Urinary bladder (tissue), 4 donors: ENCODE measurements around the gene SIK1. TPM values are rescaled to one million over a fixed set of nuclear protein-coding genes. Genes with fewer than 3 reads are reported as not detected.
"Not testable (repeated sequence)": the region's sequence is repeated elsewhere in the genome, so short reads cannot be mapped to it uniquely, and the experiment has no call there.

Experiments used
- DNase-seq: peaks from one replicate; pipeline ENCODE4 v3.0.0-alpha.2; 2015; ENCODE audit errors: extremely low spot score
- H3K27ac ChIP-seq: one replicate; pipeline ENCODE4 v1.5.1; 2013; ENCODE audit warnings: low read depth, mild to moderate bottlenecking, moderate library complexity
- H3K36me3 ChIP-seq: one replicate; pipeline ENCODE4 v1.6.1; 2013; ENCODE audit warnings: mild to moderate bottlenecking, moderate library complexity; ENCODE audit not compliant: insufficient read depth
- H3K4me1 ChIP-seq: one replicate; pipeline ENCODE4 v1.6.1; 2013; ENCODE audit warnings: mild to moderate bottlenecking, moderate library complexity; ENCODE audit not compliant: insufficient read depth
- H3K4me3 ChIP-seq: one replicate; pipeline ENCODE4 v1.5.1; 2013; ENCODE audit warnings: low read depth, low read length
- WGBS: extraction: QIAGEN DNeasy Blood & Tissue Kit; methylation state at CpG from one replicate; pipeline ENCODE4 v1.1.7; 2013; 5-methylcytosine and 5-hydroxymethylcytosine counted together
- polyA plus RNA-seq: library from polyadenylated mRNA; stranded (reverse); fragments of 200-250 nt; gene quantifications from one replicate; pipeline ENCODE4 v1.2.3, GENCODE V29; 2013
- total RNA-seq: library from RNA; depleted of rRNA; stranded (reverse); fragments of >200 nt; gene quantifications from one replicate; pipeline ENCODE4 v1.2.3, GENCODE V29; 2014
- donor health status: healthy with polysubstance abuse.
- donor health status: healthy.

Gene SIK1
- total and polyA plus RNA-seq, 2 donors = 13.6 to 27.1 TPM

- no CpG with 5 or more reads among the region's 27 CpGs for WGBS
- not testable (repeated sequence) for H3K4me3 ChIP-seq, H3K27ac ChIP-seq, DNase-seq, H3K36me3 ChIP-seq, H3K4me1 ChIP-seq
Observed at GRCh38 chr21:43396788-43397438, 30.0 kb downstream of the SIK1 start.

DNA sequence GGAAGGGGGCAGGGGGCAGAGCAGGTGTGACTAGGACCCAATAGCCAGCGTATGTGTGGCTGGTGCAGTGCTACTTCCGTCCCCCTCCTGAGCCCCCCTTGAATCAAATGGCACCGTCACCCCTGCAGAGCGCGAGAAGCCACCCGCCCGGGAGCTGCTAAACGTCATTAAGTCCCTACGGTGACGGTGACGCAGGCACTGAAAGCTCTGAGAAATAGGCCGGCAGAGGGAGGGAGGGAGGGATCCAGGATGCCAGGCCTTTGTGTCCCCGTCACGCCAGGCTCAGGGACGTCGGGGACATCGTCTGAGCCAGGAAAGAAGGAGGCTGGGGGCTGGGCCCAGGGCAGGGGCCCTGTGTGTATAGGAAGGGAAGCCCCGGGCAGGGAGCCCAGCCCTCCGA is 43.6 kb downstream of the SIK1 start:
- H3K4me3 ChIP-seq, H3K4me1 ChIP-seq, H3K36me3 ChIP-seq, DNase-seq, H3K27ac ChIP-seq: not testable (repeated sequence)
- no CpG with 5 or more reads among the region's 19 CpGs for WGBS

DNA sequence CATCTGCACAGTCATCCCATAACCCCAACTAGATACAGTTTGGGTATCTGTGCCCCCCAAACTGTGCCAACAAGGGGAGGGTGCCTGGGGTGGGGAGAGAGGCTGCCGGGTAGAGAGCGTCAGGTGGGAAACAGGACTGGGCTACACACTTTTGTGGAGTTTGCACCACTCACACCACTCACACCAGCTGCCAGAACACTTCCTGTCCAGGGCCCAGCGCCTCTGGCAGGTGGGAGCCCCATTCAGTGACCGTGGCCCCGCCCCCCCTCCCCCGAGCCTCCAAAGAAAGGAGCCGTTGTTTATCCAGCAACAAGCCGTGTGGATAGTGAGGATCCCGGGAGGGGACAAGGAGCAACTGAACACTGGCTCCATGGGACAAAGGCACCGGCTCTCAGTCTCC is 44.0 kb downstream of the SIK1 start:
- 41% methylated on average over 4 of the region's 10 CpGs for WGBS

DNA sequence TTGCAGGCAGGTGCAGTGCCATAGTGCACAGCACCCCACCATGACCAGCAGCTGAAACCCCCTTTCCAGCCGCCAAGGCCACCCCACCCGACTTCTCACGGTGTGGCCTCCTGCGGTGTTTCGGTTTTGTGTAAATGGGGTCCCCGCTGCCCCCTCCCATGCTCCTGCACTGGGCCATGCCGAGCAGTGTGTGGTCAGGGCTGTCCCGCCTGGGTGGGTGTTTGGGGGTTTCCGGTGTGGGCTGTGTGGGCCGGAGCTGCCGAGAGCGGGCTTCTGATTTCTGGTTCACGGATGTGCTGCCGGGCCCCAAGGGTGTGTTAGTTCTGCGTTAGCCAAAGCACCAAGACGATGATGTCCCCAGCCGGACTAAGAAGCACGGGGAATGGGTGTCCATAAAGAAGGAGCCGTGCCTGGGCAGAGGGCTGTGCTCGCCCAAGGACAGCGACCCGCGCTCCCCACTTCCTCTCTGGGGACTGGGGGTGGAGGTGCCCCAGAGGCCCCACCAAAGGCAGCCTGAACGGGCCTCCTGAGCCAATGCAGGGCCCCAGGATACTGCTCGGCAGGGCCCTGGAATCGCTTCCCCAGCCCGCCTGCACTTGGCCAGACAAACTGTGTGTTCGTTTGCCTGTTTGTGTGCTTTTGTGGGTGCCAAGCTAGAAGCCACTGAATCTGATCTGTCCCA is 45.9 kb downstream of the SIK1 start:
- not testable (repeated sequence) for H3K4me1 ChIP-seq, H3K27ac ChIP-seq, H3K36me3 ChIP-seq, DNase-seq, H3K4me3 ChIP-seq
- WGBS = 92% methylated on average over 5 of the region's 28 CpGs

More for the DNA sequence above, 44.0 kb downstream of the SIK1 start:
- H3K4me3 ChIP-seq, DNase-seq, H3K4me1 ChIP-seq, H3K36me3 ChIP-seq, H3K27ac ChIP-seq: not testable (repeated sequence)

GRCh38 chr21:43380337-43380736 is 46.6 kb downstream of the SIK1 start:
- 82% methylated on average over 4 of the region's 11 CpGs for WGBS
- DNase-seq, H3K36me3 ChIP-seq, H3K27ac ChIP-seq, H3K4me1 ChIP-seq, H3K4me3 ChIP-seq: not testable (repeated sequence)

DNA sequence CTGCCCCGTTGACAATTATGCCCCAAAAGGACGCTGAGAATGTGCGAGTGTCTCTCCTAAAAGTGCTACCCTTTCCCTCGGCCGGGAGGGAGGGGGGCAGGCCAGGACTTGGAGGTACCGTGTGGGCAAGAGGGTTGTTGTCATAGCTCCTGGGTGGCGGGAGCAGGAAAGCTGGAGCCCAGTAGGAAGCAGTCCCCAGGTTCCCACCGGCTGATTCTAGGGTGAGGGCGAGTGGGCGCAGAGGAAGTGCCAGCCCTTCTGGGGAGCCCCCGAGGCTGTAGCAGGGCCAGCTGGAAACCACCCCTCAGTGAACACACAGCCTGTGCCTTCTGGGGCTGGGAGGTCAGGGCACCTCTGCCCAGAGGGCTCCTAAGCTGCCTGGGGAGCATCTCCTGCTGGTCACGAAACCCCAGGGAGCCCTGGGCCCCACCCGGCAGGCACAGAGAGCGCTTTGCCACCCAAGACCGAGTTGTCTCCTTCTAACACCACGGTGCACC is 47.3 kb downstream of the SIK1 start:
- H3K27ac ChIP-seq, H3K4me3 ChIP-seq, H3K4me1 ChIP-seq, H3K36me3 ChIP-seq, DNase-seq: not testable (repeated sequence)
- 76% methylated on average over 4 of the region's 16 CpGs for WGBS

DNA sequence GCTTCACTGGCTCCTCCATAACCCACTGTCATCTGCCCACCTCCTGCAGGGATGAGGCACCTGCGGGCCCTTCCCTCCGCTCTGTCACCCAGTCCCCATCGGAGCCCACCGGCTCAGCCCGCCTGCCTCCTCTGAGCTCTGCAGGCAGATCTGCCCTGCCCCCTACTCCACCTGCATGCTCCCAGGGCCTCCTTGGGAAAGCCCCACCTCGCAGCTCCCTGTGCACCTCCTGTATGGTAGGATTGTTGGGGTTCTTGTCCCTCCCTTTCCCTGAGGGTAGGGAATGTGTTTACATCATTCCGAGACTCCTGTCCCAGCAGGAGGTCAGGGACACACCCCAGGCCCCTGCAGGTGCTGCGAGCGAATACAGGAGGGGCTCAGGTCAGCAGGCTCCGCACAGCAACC is 50.5 kb downstream of the SIK1 start:
- Histone ChIP-seq H3K36me3 (no peaks in the 10 kb centered on the region), H3K4me1 (no peaks in the 10 kb centered on the region), H3K27ac (no peak overlapping the region), H3K4me3 (no peak overlapping the region)
- DNase-seq = no peak
- WGBS = 90% methylated on average over 10 of the region's 10 CpGs

GRCh38 chr21:43375837-43376477 is 51.0 kb downstream of the SIK1 start:
- WGBS = 92% methylated on average over 21 of the region's 21 CpGs
- H3K4me1 ChIP-seq = no peaks in the 10 kb centered on the region
- no peak overlapping the region for H3K27ac ChIP-seq
- H3K36me3 ChIP-seq = no peaks in the 10 kb centered on the region
- H3K4me3 ChIP-seq = no peak overlapping the region
- DNase-seq = no peak

- Histone ChIP-seq H3K4me3 (no peak overlapping the region), H3K27ac (no peak overlapping the region), H3K36me3 (no peaks in the 10 kb centered on the region), H3K4me1 (no peaks in the 10 kb centered on the region)
- WGBS = 89% methylated on average over 17 of the region's 17 CpGs
- no peak for DNase-seq
Observed at GRCh38 chr21:43375006-43375836, 51.7 kb downstream of the SIK1 start.

DNA sequence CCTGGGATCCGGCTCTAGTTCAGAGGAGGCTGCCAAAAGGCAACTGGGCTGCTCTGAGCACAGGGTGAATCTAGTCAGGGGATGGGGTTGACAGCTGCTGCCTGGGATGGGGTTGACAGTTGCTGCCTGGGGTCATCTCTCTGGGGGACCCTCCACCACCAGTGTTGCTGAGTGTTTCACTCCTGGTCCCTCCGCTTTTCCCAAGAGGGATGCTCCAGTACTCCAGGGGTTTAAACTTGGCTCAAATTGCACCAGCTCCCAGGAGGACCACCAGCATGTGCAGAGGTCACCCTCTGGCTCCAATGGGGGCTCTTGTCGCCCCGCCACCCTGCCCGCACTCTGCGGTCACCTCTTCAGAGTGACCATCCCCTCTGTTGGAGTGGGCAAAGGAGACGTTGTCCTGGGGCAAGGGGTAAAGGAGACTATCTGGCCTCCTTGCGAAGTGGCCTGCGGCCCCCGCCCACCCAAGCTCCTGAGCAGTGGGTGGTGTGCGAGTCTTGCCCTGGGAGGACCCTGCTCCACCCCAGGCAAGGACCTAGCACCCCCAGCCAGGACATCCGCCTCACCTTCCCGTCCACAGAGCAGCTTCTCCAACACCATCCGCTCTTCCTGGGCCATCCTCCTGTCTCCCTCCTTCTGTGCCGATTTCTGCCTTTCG is 52.6 kb downstream of the SIK1 start:
- no peak for DNase-seq
- H3K36me3 ChIP-seq = no peaks in the 10 kb centered on the region
- no peak overlapping the region for H3K27ac ChIP-seq
- WGBS = 93% methylated on average over 16 of the region's 16 CpGs
- no peak overlapping the region for H3K4me3 ChIP-seq
- H3K4me1 ChIP-seq = no peaks in the 10 kb centered on the region

GRCh38 chr21:43373362-43374227 is 53.3 kb downstream of the SIK1 start:
- WGBS = 86% methylated on average over 21 of the region's 21 CpGs
- Histone ChIP-seq H3K4me3 (no peak overlapping the region), H3K27ac (no peak overlapping the region), H3K4me1 (no peaks in the 10 kb centered on the region), H3K36me3 (no peaks in the 10 kb centered on the region)
- DNase-seq = no peak

DNA sequence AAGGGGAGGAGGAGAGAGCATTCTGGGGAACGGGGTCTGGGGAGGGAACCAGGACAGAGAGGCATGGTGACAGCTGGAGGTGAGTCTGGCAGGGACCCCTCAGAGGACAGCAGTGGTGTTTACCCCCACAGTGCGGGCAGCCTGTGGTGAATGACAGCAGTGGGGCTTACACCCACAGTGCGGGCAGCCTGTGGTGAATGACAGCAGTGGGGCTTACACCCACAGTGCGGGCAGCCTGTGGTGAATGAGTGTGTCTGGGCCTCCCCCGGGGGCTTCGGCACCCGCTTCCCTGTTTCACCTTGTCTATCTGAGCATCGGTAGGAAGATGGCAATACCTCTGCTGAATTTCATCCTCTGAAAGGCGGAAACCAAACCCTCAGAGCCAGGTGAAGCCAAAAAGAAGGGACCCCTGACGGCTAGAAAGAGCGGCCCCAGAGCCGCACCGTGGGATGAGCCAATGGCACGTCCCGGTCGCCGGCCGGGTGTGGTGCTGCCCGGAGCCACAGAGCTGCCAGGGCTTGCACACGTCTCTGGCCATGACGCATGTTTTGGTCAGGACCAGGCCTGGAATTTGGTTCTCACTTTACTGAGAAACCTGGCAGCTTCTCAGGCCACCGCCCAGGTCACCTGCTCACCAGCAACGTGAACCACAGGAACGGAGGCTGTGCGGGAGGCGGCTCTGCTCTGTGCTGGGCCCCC is 54.1 kb downstream of the SIK1 start:
- Histone ChIP-seq H3K36me3 (no peaks in the 10 kb centered on the region), H3K27ac (no peak overlapping the region), H3K4me3 (no peak overlapping the region), H3K4me1 (no peaks in the 10 kb centered on the region)
- WGBS = 87% methylated on average over 26 of the region's 26 CpGs
- DNase-seq = no peak
